Adrenal gland (tissue), 12 donors: ENCODE data around the gene ZNF19. TPM values are rescaled to one million over a fixed set of nuclear protein-coding genes. Genes with fewer than 3 reads are reported as not detected.

Experiments
- DNase-seq, 7 donors: peaks; one replicate each; pipeline ENCODE4 v3.0.0-alpha.2; 2019 to 2020
- H3K27ac ChIP-seq, 5 donors: fragments of 200-600 bp; sonication (generic) in 4 of 5; 1 replicate in 3 of 5; 2 replicates in 2 of 5; pipeline versions ENCODE4 v1.5.1 to v1.8.0; 2016 to 2020; ENCODE audit warnings: mild to moderate bottlenecking in 1 of 5
- H3K27me3 ChIP-seq: fragments of 200-600 bp; 2 replicates; pipeline ENCODE4 v1.8.0; 2021
- H3K36me3 ChIP-seq, 2 donors: fragments of 200-600 bp; replicated peaks in 1 of 2; 1 replicate in 1 of 2; 2 replicates in 1 of 2; pipeline versions ENCODE4 v1.5.1 to v1.8.0; 2018 to 2022
- H3K4me1 ChIP-seq, 2 donors: fragments of 200-600 bp; replicated peaks in 1 of 2; 1 replicate in 1 of 2; 2 replicates in 1 of 2; pipeline versions ENCODE4 v1.5.1 to v1.8.0; 2018 to 2021
- H3K4me3 ChIP-seq, 4 donors: fragments of 200-600 bp; sonication (generic) in 3 of 4; one replicate each; pipeline ENCODE4 v1.5.1; 2016 to 2018
- H3K9me3 ChIP-seq, 3 donors: fragments of 200-600 bp; sonication (generic) in 1 of 3; replicated peaks in 1 of 3; 1 replicate in 2 of 3; 2 replicates in 1 of 3; pipeline versions ENCODE4 v1.5.1 to v1.8.0; 2016 to 2021
- CTCF ChIP-seq, 6 experiments: fragments of 450-650 bp in 4 of 6; fragments of 200-600 bp in 2 of 6; sonication (generic) in 1 of 6; IDR thresholded peaks; 1 replicate in 5 of 6; 2 replicates in 1 of 6; pipeline versions ENCODE4 v1.5.1 to v1.8.0; 2016 to 2021; ENCODE audit warnings: antibody characterized with exemption in 6 of 6, mild to moderate bottlenecking in 2 of 6, moderate library complexity in 1 of 6
- POLR2A ChIP-seq, 2 donors: fragments of 450-650 bp; IDR thresholded peaks; one replicate each; pipeline ENCODE4 v1.6.1; 2017; ENCODE audit warnings: antibody characterized with exemption in 2 of 2, mild to moderate bottlenecking in 2 of 2, moderate library complexity in 1 of 2
- WGBS, 4 donors: extraction: QIAGEN DNeasy Blood & Tissue Kit in 2 of 4; methylation state at CpG; one replicate each; pipeline versions ENCODE4 v1.1.5 to v1.1.7; 2013 to 2017; 5-methylcytosine and 5-hydroxymethylcytosine counted together
- intact Hi-C, 2 donors: fragments of 100-400 bp; cut with DNase I; formaldehyde crosslinking; loops; one replicate each; pipeline versions ENCODE4 v1.14.1 to v1.15.0; 2022 to 2023
- polyA plus RNA-seq, 3 donors: library from polyadenylated mRNA; stranded (reverse); fragments of 200-250 nt in 2 of 3; fragments of 350-450 nt in 1 of 3; fragmentation: Illumina TruSeq in 1 of 3; extraction: RNeasy Lipid Tissue Mini Kit (QIAGEN cat#74804) in 1 of 3; gene quantifications; one replicate each; pipeline ENCODE4 v1.2.3, GENCODE V29; 2013 to 2014
- total RNA-seq, 9 donors: library from RNA; depleted of rRNA in 4 of 9; stranded (reverse); fragments of >200 nt in 4 of 9; fragments of 120-200 nt in 1 of 9; fragmentation: NEBNext Ultra II Directional in 1 of 9; extraction: Animal tissue kit (Norgen Biotek cat#: 25700) in 1 of 9; gene quantifications; one replicate each; pipeline versions ENCODE4 v1.1.0 to v1.2.4, GENCODE V29; 2013 to 2023
- donor health status: healthy with polysubstance abuse.
- donor health status: Bipolar disorder and iron deficiency.
- donor health status: DM: yes; HTN: yes; CAD: no.
- donor health status: DM: no; HTN: no; CAD: no.
- donor health status: DM: no; HTN: no; CAD: no.
- donor health status: DM: yes; HTN: yes; CAD: no.

The ZNF19 gene
- total and polyA plus RNA-seq, 12 donors = 0.24 to 10.4 (median 4.9) TPM

GRCh38 chr16:71473891-71474290 is 15.2 kb downstream of the ZNF19 start:
- intact Hi-C loops = no loop called here
- WGBS, 4 donors = 84 to 90% (median 89%) methylated on average over 5 of the region's 5 CpGs
- H3K27ac ChIP-seq = no peak overlapping the region
- no peak overlapping the region for H3K4me3 ChIP-seq
- no peaks in the 10 kb centered on the region for H3K9me3 ChIP-seq
- peaks cover 0 to 27% of the 10 kb centered on the region in 2 donors for H3K36me3 ChIP-seq
- DNase-seq = no peak
- TF ChIP-seq CTCF (IDR thresholded peaks at IDR 0.05) = no peak
- TF ChIP-seq POLR2A (IDR thresholded peaks at IDR 0.05) = no peak
- no peaks in the 10 kb centered on the region for H3K4me1 ChIP-seq
- H3K27me3 ChIP-seq = no peaks in the 10 kb centered on the region

- H3K27me3 ChIP-seq = no peaks in the 10 kb centered on the region
- 96 to 98% (median 97%) methylated on average over 2 of the region's 2 CpGs for WGBS, 4 donors
- no peaks in the 10 kb centered on the region for H3K4me1 ChIP-seq
- H3K4me3 ChIP-seq = no peak overlapping the region
- no peak for TF ChIP-seq POLR2A (IDR thresholded peaks at IDR 0.05)
- TF ChIP-seq CTCF (IDR thresholded peaks at IDR 0.05) = no peak
- no peak overlapping the region for H3K27ac ChIP-seq
- H3K36me3 ChIP-seq = peaks cover 0 to 21% of the 10 kb centered on the region in 2 donors
- intact Hi-C loops = no loop called here
- H3K9me3 ChIP-seq = no peaks in the 10 kb centered on the region
- no peak for DNase-seq
Observed at GRCh38 chr16:71472931-71473330, 16.2 kb downstream of the ZNF19 start.

- 58 to 74% (median 72%) methylated on average over 2 of the region's 2 CpGs for WGBS, 4 donors
- TF ChIP-seq CTCF (IDR thresholded peaks at IDR 0.05) (no peak), POLR2A (IDR thresholded peaks at IDR 0.05) (no peak)
- DNase-seq = no peak
- Histone ChIP-seq H3K27me3 (no peaks in the 10 kb centered on the region), H3K9me3 (no peaks in the 10 kb centered on the region), H3K4me1 (no peaks in the 10 kb centered on the region), H3K36me3 (peaks cover 0 to 15% of the 10 kb centered on the region in 2 donors), H3K4me3 (no peak overlapping the region), H3K27ac (no peak overlapping the region)
- intact Hi-C loops = no loop called here
Observed at GRCh38 chr16:71472051-71472450, 17.1 kb downstream of the ZNF19 start.

GRCh38 chr16:71467810-71468209 is 21.3 kb downstream of the ZNF19 start:
- TF ChIP-seq CTCF (IDR thresholded peaks at IDR 0.05) = no peak
- no peak for TF ChIP-seq POLR2A (IDR thresholded peaks at IDR 0.05)
- WGBS, 4 donors = 25 to 40% (median 32%) methylated on average over 7 to 9 of the region's 9 CpGs

More at GRCh38 chr16:71467810-71468209, 21.3 kb downstream of the ZNF19 start:
- intact Hi-C loops = no loop called here
- peaks cover 0 to 1% of the 10 kb centered on the region in 2 donors for H3K4me1 ChIP-seq
- H3K36me3 ChIP-seq = no peaks in the 10 kb centered on the region
- H3K9me3 ChIP-seq = no peaks in the 10 kb centered on the region
- no peaks in the 10 kb centered on the region for H3K27me3 ChIP-seq
- no peak overlapping the region for H3K4me3 ChIP-seq
- DNase-seq = peak in 3 of 7 donors; percentile 17 to 27 (median 18)
- no peak overlapping the region for H3K27ac ChIP-seq
